Embryonic facial prominence (tissue), 1 donor: ENCODE data around the gene ZSCAN5B.
"Not testable (repeated sequence)": the region's sequence is repeated elsewhere in the genome, so short reads cannot be mapped to it uniquely, and the experiment has no call there.

Experiments
- DNase-seq: peaks from one replicate; pipeline ENCODE4 v3.0.0-alpha.2; 2016; ENCODE audit errors: extremely low spot score

ZSCAN5B gene

GRCh38 chr19:56197646-56198045, at the start of gene ZSCAN5B:
Gene ZSCAN5B (minus strand): TSS chr19:56197783. CDS start chr19:56193052, 4,731 bp downstream.
- DNase-seq, result not testable (repeated sequence)

- not testable (repeated sequence) for DNase-seq
Observed at GRCh38 chr19:56245764-56246163, 48.2 kb upstream of the ZSCAN5B start.

- DNase-seq, result no peak
Observed at GRCh38 chr19:56245121-56245740, 47.6 kb upstream of the ZSCAN5B start.

- no peak for DNase-seq
Observed at GRCh38 chr19:56223481-56223880, 25.9 kb upstream of the ZSCAN5B start.

GRCh38 chr19:56222901-56223300, 25.3 kb upstream of the ZSCAN5B start:
- DNase-seq, result no peak

GRCh38 chr19:56221851-56222250, 24.3 kb upstream of the ZSCAN5B start:
- DNase-seq, result no peak

- DNase-seq, result not testable (repeated sequence)
Observed at GRCh38 chr19:56221442-56221841, 23.9 kb upstream of the ZSCAN5B start.

GRCh38 chr19:56218961-56219360, 21.4 kb upstream of the ZSCAN5B start:
- DNase-seq, result no peak

GRCh38 chr19:56217039-56217949, 19.7 kb upstream of the ZSCAN5B start:
- DNase-seq, result no peak

- DNase-seq, result no peak
Observed at GRCh38 chr19:56211718-56212117, 14.1 kb upstream of the ZSCAN5B start.

GRCh38 chr19:56210036-56210435, 12.5 kb upstream of the ZSCAN5B start:
- DNase-seq, result not testable (repeated sequence)

- DNase-seq, result no peak
Observed at GRCh38 chr19:56209091-56209490, 11.5 kb upstream of the ZSCAN5B start.

GRCh38 chr19:56207581-56207980, 10.0 kb upstream of the ZSCAN5B start:
- DNase-seq, result not testable (repeated sequence)

GRCh38 chr19:56201973-56202372, 4.4 kb upstream of the ZSCAN5B start, which contains the start of gene ZSCAN5C:
Gene ZSCAN5C (plus strand): TSS chr19:56202273. CDS start chr19:56205914, 3,641 bp downstream.
- DNase-seq, result no peak

GRCh38 chr19:56199687-56200086, 2.1 kb upstream of the ZSCAN5B start:
- no peak for DNase-seq

GRCh38 chr19:56193981-56194640, 3.5 kb downstream of the ZSCAN5B start:
- DNase-seq, result no peak

GRCh38 chr19:56191711-56192110, 5.9 kb downstream of the ZSCAN5B start:
- DNase-seq, result no peak

GRCh38 chr19:56191115-56191514, 6.5 kb downstream of the ZSCAN5B start:
- no peak for DNase-seq

- no peak for DNase-seq
Observed at GRCh38 chr19:56189785-56190184, 7.8 kb downstream of the ZSCAN5B start.

- DNase-seq, result no peak
Observed at GRCh38 chr19:56177564-56178243, 19.9 kb downstream of the ZSCAN5B start.

GRCh38 chr19:56176881-56177280, 20.7 kb downstream of the ZSCAN5B start:
- no peak for DNase-seq

GRCh38 chr19:56176310-56176709, 21.3 kb downstream of the ZSCAN5B start:
- not testable (repeated sequence) for DNase-seq
